ENCODE measurements around the gene DLX1.
A peak's percentile ranks its signal among the peaks of the same experiment; 100 is the strongest.

The DLX1 gene

DNA sequence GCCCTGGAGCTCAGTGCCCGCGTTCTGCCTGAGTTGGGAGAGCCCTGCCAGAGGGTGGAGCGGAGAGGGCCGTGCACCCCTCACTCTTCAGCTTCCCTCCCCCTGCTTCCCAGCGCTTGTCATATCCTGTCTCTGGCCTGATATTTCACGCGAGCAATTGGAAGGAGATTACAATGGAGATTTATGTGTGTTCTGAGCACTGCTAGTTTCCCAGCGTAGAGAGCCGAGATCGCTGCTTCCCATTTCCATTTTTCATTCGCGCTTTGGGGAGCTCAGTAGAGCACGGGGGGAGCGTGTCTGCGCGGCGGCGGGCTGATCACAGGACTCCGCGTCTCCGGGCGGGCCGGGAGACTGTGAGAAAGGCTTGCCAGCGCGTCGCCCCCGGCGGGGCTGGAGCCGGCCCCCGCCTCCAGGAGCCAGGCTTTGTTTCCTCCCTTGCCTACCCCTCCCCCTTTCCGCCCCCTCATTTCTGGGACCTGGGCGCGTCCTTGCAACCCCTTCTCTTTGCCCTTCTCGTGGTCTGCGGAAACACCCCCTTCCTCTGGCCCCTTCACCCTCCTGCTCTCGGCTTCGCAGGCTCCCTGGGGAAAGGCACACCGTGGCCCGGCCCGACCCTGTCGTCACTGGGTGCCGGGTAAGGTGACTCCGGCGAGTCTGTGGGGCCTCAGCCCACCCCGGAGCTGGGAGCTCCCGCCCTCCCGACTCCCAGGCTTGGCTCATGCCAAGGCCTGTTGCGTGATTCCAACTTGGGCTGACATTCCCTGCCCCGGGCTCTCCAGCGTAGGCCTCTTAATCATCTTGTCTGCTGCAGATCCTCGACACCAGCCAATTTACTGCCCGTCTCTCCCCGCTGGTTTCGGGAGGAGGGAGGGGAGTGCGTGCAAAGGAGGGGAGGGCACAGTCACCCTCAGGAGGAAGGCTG, 11.6 kb downstream of the DLX1 start:
- DNase-seq (ENCODE audit: low read depth in 2 of 2, low spot score in 1 of 2), result no peak

DNA sequence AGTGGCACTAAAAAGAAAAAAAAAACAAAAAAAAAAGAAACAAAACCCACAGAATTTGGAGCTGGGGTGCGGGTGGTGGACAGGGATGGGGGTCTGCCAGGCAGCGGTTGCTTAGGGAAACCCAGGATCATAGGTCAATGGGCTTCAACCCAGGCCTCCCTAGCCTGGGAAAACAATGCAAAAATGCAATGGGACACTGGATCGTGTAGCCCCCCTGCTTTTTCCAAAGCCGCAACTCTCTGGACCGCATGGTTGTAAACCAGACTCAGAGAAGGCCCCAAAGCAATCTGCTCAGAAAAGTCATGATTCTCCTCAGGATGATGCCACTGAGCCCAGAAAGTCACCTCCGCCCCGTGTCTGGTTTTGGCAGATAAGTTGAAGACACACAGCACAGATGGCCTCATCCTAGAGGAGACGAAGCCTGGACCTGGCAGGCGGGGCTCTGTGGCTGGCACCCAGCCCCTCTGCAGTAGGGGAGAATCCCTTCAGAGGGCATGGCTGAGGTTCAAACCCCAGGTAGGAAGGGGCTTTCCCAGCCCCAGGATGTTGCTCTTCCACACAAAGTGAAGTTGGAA, 12.3 kb downstream of the DLX1 start:
- no peak for DNase-seq (ENCODE audit: low read depth in 2 of 2, low spot score in 1 of 2)

DNA sequence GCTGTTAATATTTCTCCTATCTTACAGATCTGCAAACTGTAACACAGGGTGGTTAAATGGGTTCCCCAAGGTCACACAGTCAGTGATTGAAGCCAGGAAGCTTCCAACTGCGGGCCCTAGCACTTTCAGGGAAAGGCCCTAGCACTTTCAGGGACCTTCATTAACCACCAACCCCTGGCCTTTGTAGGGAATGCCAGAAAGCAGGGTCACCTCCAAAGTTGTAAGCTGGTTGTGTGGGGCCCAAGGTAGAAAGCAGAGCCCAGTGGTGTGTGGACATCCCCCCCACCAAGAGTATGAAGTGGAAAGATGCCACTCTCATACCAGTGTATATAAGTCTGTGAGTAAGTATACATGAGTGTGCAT, 13.0 kb downstream of the DLX1 start:
- no peak for DNase-seq (ENCODE audit: low read depth in 2 of 2, low spot score in 1 of 2)

DNA sequence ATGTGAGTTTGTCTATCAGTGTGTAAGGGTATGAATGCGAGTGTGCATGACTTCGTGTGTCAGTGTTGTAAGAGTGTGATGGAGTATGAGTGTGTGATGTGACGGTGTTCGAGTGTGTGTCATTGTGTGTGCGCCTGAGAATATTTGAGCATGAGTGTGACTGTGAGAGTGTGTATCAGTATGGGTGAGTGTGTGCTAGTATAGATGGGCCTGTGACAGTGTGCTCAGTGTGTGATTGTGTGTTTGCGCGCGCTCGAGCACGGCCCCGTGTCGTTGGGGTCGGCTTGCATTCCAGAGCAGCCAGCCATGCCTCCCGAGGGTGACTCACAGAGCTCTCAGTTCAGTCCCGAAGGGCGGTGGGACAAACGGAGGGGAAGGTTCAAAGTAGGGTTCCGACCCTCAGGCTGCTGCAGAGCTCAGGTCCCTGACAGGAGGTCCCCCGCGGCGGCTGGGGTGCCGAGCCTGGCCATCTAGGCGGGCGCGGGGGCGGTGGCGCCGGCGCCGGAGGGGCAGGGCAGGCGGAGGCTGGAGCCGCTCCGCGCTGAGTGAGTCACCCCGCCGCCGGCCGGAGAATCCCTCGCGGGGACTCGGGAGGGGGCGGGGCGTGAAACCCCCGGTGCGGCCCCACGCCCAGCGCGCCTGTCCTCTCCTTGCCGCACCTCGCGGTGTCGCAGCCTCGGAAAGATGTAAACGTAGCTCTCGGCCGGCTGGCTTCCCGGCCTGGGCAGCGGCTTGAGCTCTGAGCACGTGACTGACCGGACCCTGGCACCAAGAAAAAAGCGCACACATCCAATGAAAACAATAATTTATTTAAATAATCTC, 13.6 kb downstream of the DLX1 start:
- no peak for DNase-seq (ENCODE audit: low read depth in 2 of 2, low spot score in 1 of 2)

DNA sequence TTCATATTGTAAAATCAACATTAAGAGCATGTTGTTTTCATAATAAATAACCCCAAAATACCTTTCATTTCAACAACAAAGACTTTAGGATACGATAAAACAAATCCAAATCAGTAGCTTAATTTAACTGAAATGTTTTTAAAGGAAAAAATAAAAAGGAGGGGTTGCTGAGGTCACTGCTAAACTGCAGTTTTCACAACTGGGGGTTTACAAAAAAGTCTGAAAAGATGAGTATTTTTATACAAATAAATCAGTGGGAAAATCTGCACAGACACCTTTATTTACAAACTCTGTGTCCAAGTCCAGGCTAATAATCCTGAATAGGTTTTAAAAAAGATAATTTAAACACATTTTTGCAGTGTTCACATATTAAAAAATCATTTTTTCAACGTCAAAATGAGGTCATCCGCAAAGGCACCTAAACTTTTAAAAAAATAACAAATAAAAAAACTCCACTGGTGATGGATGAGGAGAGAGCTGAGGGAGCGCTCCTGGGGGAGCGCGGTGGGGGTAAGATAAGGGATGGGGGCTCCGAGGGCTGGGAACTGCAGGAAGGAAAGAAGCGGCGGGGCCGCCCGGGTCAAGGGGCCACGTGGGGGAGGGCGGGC, 14.3 kb downstream of the DLX1 start:
- DNase-seq (ENCODE audit: low read depth in 2 of 2, low spot score in 1 of 2), result no peak

DNA sequence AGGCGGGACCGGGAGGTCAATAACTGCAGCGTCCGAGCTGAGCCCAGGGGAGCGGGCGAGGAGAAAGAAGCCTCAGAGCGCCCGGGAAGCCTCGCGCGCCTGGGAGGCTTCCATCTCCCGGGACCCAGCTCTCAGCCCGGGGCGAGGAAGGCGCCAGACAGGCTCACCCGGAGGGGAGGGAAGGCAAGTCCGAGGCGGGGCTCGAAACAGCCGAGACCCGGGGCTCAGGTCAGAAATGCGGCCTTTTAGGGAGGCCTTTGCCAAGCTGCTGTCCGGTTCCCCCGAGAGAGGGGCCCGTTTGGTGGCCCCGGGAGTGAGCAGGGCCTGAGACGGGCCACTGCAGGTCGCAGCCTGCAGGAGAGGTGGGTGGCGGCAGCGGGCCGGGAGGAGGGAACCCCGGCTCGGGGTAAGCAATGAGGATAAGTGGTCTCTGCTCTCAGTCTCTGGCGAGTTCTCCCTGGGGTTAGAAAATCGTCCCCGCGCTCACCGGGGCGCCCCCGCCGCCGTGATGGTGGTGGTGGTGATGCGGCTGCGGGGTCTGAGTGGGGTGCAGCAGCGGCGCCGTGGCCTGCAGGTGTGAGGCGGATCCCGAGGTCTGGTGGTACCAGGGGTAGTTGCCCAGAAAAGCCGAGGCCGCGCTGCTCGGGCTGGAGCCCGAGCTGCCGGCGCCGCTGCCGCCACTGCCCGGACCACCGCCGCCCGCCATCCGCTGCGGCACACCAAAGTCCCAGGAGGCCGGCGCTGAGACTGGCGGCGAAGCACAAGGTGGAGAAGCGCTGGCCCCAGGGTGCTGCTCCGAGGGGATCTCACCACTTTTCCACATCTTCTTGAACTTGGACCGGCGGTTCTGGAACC, 15.0 kb downstream of the DLX1 start:
- no peak for DNase-seq (ENCODE audit: low read depth in 2 of 2, low spot score in 1 of 2)

DNA sequence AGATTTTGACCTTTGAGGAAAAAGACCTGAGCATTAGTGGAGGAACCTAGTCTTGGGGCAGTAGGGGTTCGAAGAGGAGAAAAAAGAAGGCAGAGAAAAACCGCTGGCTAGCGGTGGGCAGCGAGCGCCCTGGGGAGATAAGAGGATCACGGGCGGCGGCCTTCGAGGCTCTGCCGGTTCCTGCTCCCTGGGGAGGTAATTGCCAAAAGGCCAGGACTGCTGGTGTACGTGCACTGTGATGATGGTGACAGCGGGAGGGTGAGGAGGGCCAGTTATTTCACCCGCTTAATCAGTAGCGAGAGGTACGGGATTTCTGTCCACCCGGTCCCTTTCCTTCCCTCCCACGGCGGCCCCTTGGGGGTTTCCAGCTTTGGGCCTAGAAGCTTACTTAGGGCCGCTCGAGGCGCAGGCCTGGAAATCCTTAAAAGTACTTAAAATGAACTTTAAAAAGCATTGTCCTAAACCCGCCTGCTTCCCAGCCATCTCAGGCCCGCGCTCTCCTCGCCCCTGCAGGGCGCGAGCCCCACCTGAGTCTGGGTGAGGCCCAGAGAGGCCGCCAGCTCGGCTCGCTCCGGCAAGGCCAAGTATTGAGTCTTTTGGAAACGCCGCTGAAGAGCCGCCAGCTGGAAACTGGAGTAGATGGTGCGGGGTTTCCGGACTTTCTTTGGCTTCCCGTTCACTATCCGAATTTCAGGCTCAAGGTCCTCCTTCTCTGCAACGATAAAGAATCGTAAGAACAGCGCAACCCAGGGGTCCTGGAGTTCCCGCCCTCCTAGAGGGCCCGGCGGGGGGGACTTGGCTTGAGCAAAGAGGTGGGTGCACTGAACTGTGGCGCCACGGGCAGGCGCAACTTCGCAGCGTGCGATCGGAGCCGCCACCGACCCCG, 15.9 kb downstream of the DLX1 start:
- no peak for DNase-seq (ENCODE audit: low read depth in 2 of 2, low spot score in 1 of 2)

DNA sequence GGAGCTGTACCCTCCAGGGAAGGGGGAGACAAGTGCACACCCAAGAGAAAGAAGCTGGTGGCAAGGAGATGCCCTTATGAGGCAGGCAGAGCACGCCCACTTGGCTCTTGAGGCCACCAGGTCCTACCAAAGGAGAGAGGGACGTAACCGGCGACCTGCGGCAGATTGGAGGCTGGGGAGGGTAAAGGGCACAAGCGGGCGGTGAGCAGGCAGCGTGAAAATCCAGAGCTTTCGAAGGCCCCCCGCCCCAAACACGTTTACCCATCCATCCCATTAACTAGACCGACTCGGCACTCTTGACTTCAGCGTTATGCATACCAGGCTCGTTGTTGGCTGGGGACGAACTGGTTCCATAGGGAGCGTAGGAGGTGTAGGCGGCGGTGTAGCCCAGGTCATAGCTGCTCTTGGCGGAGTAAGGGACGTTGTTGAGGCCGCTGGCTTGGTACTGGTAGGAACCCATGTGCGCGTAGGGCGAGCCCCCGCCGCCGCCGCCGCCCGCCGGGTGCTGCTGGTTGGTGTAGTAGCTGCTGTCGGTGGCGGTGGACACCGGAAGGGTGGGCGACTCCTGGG, 16.6 kb downstream of the DLX1 start:
- no peak for DNase-seq (ENCODE audit: low read depth in 2 of 2, low spot score in 1 of 2)

DNA sequence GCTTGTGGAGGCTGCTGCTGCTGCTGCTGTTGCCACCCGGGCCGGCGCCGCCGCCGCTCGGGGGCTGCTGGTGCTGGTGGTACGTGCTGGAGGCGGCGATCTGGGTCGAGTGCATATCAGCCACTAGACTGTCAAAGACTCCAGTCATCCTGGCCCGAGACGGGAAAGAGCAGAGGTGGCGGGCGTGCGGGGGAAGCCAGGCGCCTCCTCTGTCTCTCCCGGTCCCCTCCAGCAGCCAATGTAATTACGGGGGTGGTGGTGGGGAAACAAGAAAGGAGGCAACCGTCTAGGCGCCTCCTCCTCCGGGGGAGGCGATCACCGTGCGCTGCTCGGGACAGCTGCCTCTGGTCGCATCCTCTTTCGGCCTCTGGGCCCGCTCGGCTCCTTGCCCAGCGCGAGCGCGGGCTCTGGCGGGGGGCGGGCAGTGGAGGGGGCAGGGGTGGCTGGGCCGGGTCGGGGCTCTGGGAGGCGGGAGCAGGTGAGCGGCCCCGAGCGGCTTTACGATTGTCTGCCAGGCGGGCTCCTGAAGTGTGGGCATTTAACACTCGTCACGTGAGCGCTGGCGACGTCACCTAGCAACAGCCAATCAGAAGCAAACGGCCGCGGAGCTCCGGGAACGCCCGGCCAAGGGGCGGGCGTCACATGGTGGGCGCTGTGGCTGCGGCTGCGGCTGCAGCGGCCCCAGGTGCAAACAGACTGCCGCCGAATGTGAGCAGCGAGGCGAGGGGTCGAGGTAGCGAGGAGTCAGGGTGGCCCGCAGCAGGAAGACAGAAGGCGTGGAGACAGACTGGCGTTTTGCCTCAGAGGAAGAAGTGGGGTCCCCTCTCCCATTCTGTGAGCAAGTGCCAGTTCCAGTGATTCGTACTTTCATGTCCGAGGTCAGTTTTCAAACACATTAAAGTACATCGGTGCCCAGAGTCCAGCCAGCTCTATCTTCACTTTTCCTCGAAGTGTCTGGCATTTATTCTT, 17.4 kb downstream of the DLX1 start, which contains the start of gene DLX2:
Gene DLX2, minus strand, starts transcription at position 510 of the 969 bp plus-strand sequence. Its CDS starts 362 bp downstream, at position 148.
- DNase-seq (ENCODE audit: low read depth in 2 of 2, low spot score in 1 of 2), result peak in 1 of 2 donors; percentile 47

DNA sequence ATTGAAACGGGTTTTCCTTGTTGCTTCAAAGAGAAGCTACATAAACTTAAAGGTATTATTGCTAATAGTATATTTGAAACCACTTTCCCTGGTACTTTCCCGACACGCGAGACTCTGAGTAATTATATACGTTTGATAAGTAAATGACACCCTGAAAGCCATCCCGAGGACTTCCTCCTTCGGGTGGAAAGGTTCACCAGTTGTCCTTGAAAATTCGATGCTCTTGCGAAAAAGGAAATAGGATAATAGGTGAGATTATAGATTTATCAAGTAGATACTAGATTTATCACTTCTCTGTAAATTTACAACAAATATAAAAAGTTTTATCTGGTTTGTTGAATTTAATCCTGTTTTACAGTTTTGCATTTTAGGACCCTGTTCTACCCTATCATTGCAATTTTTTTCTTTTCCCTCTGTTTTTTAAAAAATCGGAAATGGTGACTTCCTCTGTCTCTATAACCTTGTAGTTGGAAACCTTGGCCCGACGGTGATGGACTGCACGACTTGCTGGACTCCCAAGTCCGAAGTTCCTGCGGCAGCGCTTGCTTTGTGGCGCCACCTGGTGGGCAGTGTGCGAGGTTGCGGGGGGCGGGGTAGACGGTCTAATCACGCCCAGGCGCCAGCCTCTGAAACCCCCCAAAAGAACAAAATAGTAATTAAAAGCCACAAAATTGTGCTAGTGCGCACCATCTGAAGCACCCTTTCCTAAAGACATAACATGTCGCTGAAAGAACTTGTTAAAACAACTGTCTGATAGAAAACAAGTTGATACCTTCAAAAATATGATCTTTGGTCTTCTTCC, 18.4 kb downstream of the DLX1 start:
- DNase-seq (ENCODE audit: low read depth in 2 of 2, low spot score in 1 of 2), result peak in 1 of 2 donors; percentile 39

DNA sequence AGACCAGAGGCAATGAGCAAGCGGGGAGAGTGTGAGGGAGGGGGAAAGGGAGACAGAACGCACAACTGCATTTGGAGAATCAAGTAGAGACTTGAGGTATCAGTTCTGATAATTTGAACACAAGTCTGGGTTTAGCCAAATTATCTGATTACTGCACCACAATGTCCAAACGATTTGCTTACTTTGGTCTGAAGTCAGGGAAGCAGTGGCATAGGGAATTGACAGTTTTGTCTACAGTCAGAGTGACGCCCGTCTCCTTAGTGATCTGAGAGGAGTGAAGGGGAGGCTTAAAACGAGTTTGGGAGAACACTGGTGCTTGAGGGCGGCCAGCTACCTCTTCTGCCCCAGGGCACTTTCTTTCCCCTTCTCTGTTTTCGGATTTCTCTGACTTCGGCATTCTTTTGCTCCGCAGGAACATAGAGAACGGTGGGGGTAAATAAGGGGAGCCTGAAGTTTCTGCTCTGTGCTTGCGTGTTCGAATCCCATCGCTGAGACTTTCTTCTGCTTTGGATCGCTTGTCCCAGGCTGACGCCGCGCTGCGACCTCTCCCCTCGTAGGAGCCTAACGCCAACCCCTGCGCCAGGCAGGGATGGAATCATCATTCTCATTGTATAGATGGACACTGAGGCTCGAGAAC, 20.3 kb downstream of the DLX1 start:
- no peak for DNase-seq (ENCODE audit: low read depth in 2 of 2, low spot score in 1 of 2)

DNA sequence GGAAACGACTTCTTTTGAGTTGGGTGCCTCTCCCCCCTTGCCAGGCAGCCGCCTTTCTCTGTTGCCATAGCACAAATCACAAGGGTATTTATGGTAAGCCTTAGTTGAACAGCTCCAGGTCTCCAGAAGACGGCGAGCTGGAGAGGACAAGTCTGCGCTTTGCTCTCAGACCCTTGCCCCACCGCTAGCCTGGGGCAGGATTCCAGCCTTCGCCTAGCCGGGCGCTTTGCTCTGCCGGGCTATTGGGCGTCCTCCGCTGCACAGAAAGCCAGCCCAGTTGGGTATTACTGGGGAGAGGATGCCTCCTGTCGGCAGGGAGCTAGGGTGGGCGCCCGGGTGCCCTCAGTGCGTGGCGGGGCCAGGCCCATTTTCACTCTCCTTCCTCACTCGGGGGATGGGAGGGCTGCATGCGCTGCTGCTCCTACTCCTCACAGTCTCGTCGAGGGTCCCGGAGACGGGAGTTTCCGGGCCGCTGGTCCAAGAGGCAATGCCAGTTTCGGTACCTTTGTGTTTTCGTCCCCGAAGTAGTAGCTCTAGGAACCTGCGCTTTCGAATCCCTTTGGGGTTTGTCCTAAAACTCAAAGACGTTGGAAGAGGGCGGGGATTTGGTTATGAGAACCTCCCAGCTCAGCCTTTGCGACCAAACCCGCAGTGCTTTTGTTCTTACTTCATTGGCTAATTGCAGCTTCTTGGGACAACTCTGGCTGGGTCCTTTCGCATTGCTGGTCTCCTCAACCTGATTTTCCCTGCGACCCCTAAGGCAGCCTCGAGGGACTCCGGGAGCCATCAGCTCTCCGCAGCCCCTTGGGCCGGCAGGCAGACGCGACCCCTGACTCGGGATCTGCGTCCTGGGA, 21.0 kb downstream of the DLX1 start:
- DNase-seq (ENCODE audit: low read depth in 2 of 2, low spot score in 1 of 2), result no peak

DNA sequence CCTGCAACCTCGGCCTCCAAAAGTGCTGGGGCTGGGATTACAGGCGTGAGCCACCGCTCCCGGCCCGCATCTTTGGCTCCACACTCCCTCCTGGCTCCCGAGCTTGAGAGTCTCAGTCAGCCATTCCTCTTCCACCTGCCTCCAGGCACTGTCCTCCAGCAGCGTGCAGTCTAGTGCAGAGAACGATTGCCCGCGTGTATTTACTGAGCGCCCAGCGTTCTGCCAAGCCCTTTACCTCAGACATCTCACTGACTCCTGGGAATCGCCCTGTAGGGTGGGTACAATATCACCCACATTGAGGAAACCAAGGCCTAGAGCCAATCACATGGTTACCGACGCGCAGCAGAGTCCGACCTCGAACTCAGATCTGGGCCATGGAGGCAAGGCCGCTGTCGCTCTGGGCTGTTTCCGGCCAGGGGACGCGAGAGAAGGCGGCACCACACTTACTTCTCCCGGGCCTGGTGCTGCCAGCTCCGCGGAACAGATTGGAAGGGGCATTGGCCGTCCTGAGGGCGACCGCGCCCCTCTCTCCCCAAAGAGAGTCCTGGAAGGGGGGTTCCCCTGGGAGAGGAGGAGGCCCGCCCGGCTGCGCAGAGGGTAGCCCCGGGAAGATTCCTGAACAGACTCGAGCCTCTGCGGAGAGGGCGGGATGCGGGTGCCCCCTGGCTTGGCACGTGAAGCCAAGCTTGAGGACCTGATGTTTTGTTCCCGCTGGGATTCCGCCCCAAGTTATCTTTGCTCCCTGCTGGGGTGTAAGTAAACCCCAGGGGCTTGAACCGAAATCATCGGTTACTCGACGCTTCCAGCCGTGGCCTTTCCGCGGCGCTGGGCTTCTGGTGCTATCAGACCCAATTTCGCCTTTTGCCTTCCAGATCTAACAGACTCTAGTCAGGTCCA, 22.6 kb downstream of the DLX1 start:
- no peak for DNase-seq (ENCODE audit: low read depth in 2 of 2, low spot score in 1 of 2)

DNA sequence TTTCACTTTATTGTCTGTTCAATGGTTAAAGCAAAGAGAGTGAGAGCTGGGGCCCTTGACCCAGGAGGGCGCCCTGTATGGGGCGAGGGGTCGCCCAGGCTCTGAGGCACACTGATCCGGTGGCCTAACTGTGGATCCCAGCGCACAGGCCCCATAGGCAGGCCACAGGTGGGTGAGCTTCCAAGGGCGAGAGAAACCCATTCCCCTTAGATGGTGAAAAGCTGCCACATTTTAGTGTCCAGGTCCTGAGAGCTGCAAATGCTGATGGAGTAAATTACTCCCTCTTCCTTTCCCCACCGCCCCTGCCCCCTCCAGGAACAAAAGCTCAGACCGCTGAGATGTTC, 23.3 kb downstream of the DLX1 start:
- no peak for DNase-seq (ENCODE audit: low read depth in 2 of 2, low spot score in 1 of 2)

Measured in stimulated activated CD8-positive, alpha-beta memory T cell treated with anti-CD3 and anti-CD28 coated beads, Interleukin-4, amount 100 ng/mL, for 1 hour (primary cell).